ENCODE measurements around the gene MBOAT7. TPM values are rescaled to one million over a fixed set of nuclear protein-coding genes. Genes with fewer than 3 reads are reported as not detected.

MBOAT7 gene
- total and polyA plus RNA-seq, 2 of the 8 experiments (the other 6 are each of a cell fraction or from before 2014, with no cell fraction given) = 85.5 to 90.9 TPM

GRCh38 chr19:54129617-54129996, 59.8 kb downstream of the MBOAT7 start:
- H3K23ac ChIP-seq (ENCODE audit: insufficient read length) = no peak overlapping the region
- no peak overlapping the region for H4K8ac ChIP-seq (ENCODE audit: extremely low read depth, insufficient read depth, low read length)
- H3K36me3 ChIP-seq (ENCODE audit: control insufficient read depth in 2 of 4, insufficient read depth in 4 of 4, low read length in 3 of 4) = peaks cover 16 to 65% (median 28%) of the 10 kb centered on the region in 4 experiments
- no peak overlapping the region for H3K4ac ChIP-seq (replicated peaks; ENCODE audit: insufficient read length, low read depth, low read length)
- H4K5ac ChIP-seq (ENCODE audit: insufficient read length, low read depth, low read length) = no peak overlapping the region
- POLR2A ChIA-PET (ENCODE audit: partially characterized antibody) = interaction anchor here (0.6 to 1.6 kb wide), 5 partner anchors 8 to 14 kb away, joined by 3 to 8 read pairs (median 4); partner anchors contain the start of genes CNOT3, PRPF31 and TFPT
- H3K18ac ChIP-seq (ENCODE audit: extremely low read depth, low read length) = no peak overlapping the region
- H3K9me3 ChIP-seq (ENCODE audit: insufficient read depth in 2 of 2, low read depth in 1 of 2, low read length in 1 of 2) = peaks cover 3 to 10% of the 10 kb centered on the region in 2 experiments; a peak in 3 of 4 replicates
- 95% methylated on average over 20 of the region's 20 CpGs; no CpG with 5 or more reads in 1 of the 2 experiments for WGBS, 2 experiments (ENCODE audit: extremely low coverage in 1 of 2, insufficient coverage in 1 of 2, insufficient read length in 1 of 2, insufficient replicate concordance in 2 of 2, low coverage in 1 of 2, low lambda C conversion rate in 2 of 2, missing lambda C conversion rate in 1 of 2)
- no peaks in the 10 kb centered on the region for H3K27me3 ChIP-seq (replicated peaks in 1 of 4; ENCODE audit: control insufficient read depth in 3 of 4, extremely low read depth in 1 of 4, insufficient read depth in 3 of 4, low read length in 3 of 4)
- H2BK5ac ChIP-seq (ENCODE audit: low read depth, low read length) = no peak overlapping the region
- peaks cover 0 to 7% of the 10 kb centered on the region in 2 experiments for H4K20me1 ChIP-seq (replicated peaks in 1 of 2; ENCODE audit: control insufficient read depth in 1 of 2, insufficient read depth in 2 of 2, low read length in 2 of 2)
- FAIRE-seq (no peak), DNase-seq (ENCODE audit: low read depth in 1 of 2, low spot score in 2 of 2) (no peak)
- H3K14ac ChIP-seq (ENCODE audit: insufficient read length) = no peak overlapping the region
- H2BK15ac ChIP-seq (ENCODE audit: low read length) = no peak overlapping the region
- H3K56ac ChIP-seq (replicated peaks; ENCODE audit: insufficient read length, low read depth, low read length) = no peak overlapping the region
- no peak overlapping the region for H3K27ac ChIP-seq (ENCODE audit: low read depth, low read length)
- peaks cover 3% of the 10 kb centered on the region; the same call in 1 of the 2 replicates for H3K23me2 ChIP-seq (ENCODE audit: low read depth, low read length)
- H4K91ac ChIP-seq (replicated peaks; ENCODE audit: insufficient read length, low read length) = no peak overlapping the region
- H3K79me1 ChIP-seq (ENCODE audit: low read depth, low read length) = no peaks in the 10 kb centered on the region
- no peak overlapping the region for H2BK120ac ChIP-seq (replicated peaks; ENCODE audit: low read depth, low read length)
- CTCF ChIA-PET (ENCODE audit: partially characterized antibody) = interaction anchor here (0.6 to 0.9 kb wide), 2 partner anchors 15 to 102 kb away, joined by 3 read pairs; no protein-coding TSS in a partner anchor
- no peak overlapping the region for H3K9ac ChIP-seq (replicated peaks in 1 of 4; ENCODE audit: extremely low read depth in 1 of 4, low read depth in 3 of 4, low read length in 3 of 4)
- H2AK5ac ChIP-seq (ENCODE audit: low read depth, low read length) = no peak overlapping the region
- no peak overlapping the region for H2AFZ ChIP-seq (ENCODE audit: low read length)
- H3K79me2 ChIP-seq (ENCODE audit: control insufficient read depth in 1 of 2, insufficient read depth in 2 of 2, low read length in 2 of 2) = no peaks in the 10 kb centered on the region
- no peak overlapping the region for H3K4me3 ChIP-seq (ENCODE audit: extremely low read depth in 1 of 4, insufficient read depth in 2 of 4, low read depth in 3 of 4, low read length in 4 of 4)
- no peak for TF ChIP-seq SIX5 (IDR thresholded peaks at IDR 0.05; ENCODE audit: low read depth, low read length)
- no peak for TF ChIP-seq SP4 (IDR thresholded peaks at IDR 0.05; ENCODE audit: low read length)
- TF ChIP-seq E2F6 (IDR thresholded peaks at IDR 0.05) = no peak
- TF ChIP-seq TAF1 (IDR thresholded peaks at IDR 0.05; ENCODE audit: low read depth, low read length) = no peak
- no peak for TF ChIP-seq GABPA (IDR thresholded peaks at IDR 0.05; ENCODE audit: borderline replicate concordance, insufficient read depth, low read length)
- H2BK12ac ChIP-seq (ENCODE audit: low read depth, low read length) = no peak overlapping the region
- H3K4me1 ChIP-seq (replicated peaks in 1 of 4; ENCODE audit: control insufficient read depth in 3 of 4, insufficient read depth in 4 of 4, low read length in 3 of 4) = no peaks in the 10 kb centered on the region
- H2BK20ac ChIP-seq (ENCODE audit: low read length) = no peak overlapping the region
- no peak overlapping the region for H3K4me2 ChIP-seq (ENCODE audit: insufficient read depth in 1 of 2, low read depth in 2 of 2, low read length in 2 of 2)
